Ectodermal cell (in vitro differentiated cells): ENCODE results near the gene ZMIZ1.
A peak's percentile ranks its signal among the peaks of the same experiment; 100 is the strongest.

Experiments
- H3K27ac ChIP-seq: 2 replicates; pipeline ENCODE4 v1.7.0; 2013; ENCODE audit warnings: mild to moderate bottlenecking, low read depth, low read length; ENCODE audit not compliant: insufficient read depth, poor library complexity, severe bottlenecking
- H3K27me3 ChIP-seq: 2 replicates; pipeline ENCODE4 v1.7.0; 2013; ENCODE audit warnings: mild to moderate bottlenecking, low read length; ENCODE audit not compliant: insufficient read depth, control insufficient read depth, poor library complexity, severe bottlenecking
- H3K36me3 ChIP-seq: one replicate; pipeline ENCODE4 v1.7.0; 2013; ENCODE audit warnings: low read length; ENCODE audit not compliant: control insufficient read depth, insufficient read depth
- H3K4me1 ChIP-seq: one replicate; pipeline ENCODE4 v1.7.0; 2013; ENCODE audit warnings: low read length; ENCODE audit not compliant: control insufficient read depth, insufficient read depth
- H3K4me3 ChIP-seq: 2 replicates; pipeline ENCODE4 v1.7.0; 2013; ENCODE audit warnings: low read depth, low read length, control low read depth; ENCODE audit not compliant: insufficient read depth
- H3K9me3 ChIP-seq: 2 replicates; pipeline ENCODE4 v1.7.0; 2013; ENCODE audit warnings: mild to moderate bottlenecking, low read length, moderate library complexity; ENCODE audit not compliant: control insufficient read depth
- WGBS, 2 experiments: methylation state at CpG; one replicate each; pipeline ENCODE4 v1.1.7; 2013; ENCODE audit warnings: missing lambda C conversion rate in 2 of 2; 5-methylcytosine and 5-hydroxymethylcytosine counted together

Gene ZMIZ1

DNA sequence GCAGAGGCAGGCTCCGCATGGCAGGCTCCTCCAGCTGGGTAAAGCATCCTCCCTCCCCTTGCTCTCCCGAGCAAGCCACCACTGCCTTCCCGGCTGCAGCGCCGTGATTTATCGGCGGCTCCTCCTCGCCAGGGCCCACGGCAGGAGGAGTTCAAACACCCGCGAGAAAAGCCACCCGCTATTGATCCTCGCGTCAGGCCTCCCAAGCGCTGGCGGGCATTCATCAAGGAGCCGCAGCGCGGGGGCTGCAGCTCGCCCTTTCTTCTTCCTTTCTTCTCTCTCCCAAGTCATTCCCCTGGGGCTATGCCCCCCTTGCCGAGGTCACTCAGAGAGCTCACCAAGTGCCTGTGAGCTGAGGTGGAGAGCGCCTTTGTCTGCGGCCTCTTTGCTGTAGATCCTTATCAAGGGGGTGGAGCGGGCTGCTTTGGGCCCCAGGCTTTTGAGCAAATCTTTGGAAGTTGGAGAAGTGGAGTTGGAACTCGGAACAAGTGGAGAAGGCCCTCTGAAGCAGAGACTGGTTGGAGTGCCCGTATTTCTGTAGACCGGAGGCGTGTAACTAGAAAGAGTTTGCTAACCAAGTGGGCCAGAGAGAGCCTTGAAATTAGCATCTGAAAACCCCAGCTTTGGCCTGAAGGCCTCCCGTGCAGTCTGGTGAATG lies 171.3 kb downstream of the ZMIZ1 start:
- Histone ChIP-seq H3K27me3 (peaks cover 6% of the 10 kb centered on the region), H3K4me3 (no peak overlapping the region), H3K4me1 (peaks cover 59% of the 10 kb centered on the region), H3K27ac (peak overlapping the region; percentile 90), H3K36me3 (no peaks in the 10 kb centered on the region), H3K9me3 (no peaks in the 10 kb centered on the region)
- 0 to 1% methylated on average over 29 of the region's 29 CpGs for WGBS, 2 experiments

DNA sequence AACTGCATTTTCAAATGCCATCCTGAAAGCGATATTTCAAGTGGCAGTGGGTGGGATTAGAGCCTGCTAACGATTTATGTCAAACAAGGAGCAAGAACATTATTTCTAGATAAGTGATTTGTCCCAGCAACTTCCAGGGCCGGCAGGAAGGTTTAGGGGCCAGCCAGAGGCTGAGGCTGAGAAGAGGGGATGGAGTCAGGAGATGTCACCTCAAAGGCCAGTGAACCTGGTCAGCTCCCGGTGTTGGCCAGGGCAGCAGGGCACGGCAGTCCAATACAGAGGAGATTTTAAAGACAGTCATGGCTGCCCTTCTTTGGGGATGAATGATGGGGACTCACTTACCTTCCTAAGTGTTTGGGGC lies 172.8 kb downstream of the ZMIZ1 start:
- H3K27ac ChIP-seq, result no peak overlapping the region
- WGBS, 2 experiments, result 33 to 36% methylated on average over 5 of the region's 5 CpGs
- H3K36me3 ChIP-seq, result no peaks in the 10 kb centered on the region
- no peaks in the 10 kb centered on the region for H3K9me3 ChIP-seq
- peaks cover 52% of the 10 kb centered on the region for H3K4me1 ChIP-seq
- H3K4me3 ChIP-seq, result peak overlapping the region; percentile 61
- H3K27me3 ChIP-seq, result peaks cover 6% of the 10 kb centered on the region

DNA sequence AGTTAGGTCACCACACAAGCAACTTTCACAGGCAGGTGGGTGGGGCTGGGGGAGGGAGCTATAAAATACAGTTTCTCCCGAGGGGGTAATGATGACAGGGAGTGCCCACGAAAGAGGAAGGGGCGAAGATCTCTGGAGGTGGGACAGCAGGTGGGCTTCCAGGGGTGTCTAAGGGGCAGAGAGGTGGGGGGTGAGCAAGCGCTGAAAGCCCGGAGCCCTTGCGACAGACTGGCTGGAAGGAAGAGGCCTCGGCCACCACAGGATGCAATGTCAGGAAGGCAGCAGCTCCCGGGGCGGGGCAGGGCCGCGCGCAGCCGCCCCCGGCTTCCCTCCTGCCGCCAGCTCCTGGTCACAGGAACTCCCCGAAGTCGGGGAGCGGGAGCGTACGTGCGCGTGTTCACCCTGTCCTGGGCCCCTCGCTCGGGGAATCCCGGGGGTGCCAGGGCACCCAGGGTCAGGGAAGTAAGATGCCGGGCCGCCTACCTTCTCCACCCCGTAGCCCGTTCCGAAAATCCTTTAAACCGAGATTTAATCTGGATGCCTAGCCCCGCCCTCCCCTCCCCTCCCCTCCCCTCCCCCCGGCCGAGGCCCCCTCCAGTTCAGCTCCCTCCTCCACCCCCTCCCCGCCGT lies 173.3 kb downstream of the ZMIZ1 start:
- Histone ChIP-seq H3K36me3 (no peaks in the 10 kb centered on the region), H3K9me3 (no peaks in the 10 kb centered on the region), H3K27me3 (peaks cover 6% of the 10 kb centered on the region), H3K27ac (no peak overlapping the region), H3K4me3 (peak overlapping the region; percentile 61), H3K4me1 (peaks cover 52% of the 10 kb centered on the region)
- 1% methylated on average over 29 to 32 of the region's 36 CpGs for WGBS, 2 experiments

DNA sequence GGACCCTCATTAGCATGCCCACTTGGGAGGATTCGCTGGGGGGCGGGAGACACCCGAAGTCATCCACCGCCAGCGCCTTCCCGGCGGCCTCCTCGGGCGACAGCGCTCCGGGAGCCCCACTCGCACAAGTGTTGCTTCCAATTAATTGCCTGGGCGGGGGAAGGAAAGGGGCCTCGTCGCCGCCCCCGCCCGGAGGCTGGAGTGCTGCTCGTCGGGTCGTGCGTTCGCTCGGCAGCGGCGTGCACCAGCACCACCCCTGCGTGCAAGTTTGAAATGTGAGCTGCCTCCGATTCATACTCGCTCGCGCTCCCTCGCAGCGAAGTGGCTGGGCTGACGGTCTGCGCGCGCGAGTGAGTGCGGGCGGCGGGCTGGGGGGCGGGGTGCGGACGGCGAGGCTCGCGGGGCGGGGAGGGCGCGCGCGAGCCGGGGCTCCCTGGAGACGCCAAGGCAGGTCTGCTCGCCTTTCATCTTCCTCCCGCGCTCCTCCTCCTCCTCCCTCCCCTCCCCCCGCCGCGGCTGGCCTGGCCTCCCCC lies 173.9 kb downstream of the ZMIZ1 start:
- H3K36me3 ChIP-seq, result no peaks in the 10 kb centered on the region
- no peaks in the 10 kb centered on the region for H3K9me3 ChIP-seq
- H3K27me3 ChIP-seq, result peaks cover 6% of the 10 kb centered on the region
- peak overlapping the region; percentile 44 for H3K27ac ChIP-seq
- peaks cover 51% of the 10 kb centered on the region for H3K4me1 ChIP-seq
- H3K4me3 ChIP-seq, result peak overlapping the region; percentile 61
- WGBS, 2 experiments, result 0% methylated on average over 57 to 58 of the region's 60 CpGs

DNA sequence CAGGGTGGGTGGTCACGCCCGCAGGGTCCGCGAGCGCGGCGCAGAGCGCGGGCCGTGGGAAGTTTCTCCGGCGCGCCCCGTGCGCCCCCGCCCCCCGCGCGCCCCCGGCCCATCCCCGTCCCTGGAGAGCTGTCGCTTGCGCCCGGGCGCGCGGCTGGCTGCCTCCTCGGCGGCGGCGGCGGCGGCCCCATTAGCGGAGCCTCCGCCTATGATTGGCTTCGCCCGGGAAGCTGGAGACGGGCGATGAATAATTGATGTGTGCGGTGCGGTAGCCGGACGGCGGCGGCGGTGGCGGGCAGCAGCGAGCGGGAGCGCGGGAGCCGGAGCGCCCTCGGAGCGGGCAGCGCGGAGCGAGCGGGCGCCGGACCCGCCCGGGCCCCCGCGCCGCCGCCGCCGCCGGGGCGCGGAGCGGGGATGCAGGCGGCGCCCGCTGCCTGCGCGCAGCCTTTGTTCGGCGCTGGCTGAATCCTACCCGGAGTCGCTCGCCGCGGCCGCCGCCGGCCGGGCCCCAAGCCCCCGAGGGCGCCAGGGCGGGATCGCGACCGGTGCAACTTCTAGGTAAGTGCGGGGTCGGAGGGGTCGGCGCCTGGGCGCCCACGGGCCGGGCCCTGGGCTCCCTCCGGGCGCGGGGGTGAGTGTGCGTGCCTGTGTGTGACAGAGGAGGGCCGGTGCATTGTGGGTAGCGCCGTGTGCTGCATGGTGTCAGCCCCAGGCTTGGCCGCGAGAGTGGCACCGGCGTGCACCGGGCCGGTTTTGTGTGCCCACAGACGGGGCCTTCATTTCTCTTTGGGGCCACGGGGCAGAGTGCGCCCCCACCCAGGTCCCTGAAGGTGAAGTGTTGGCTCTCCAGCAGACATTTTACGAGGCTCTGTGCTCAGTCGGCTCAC lies 174.7 kb downstream of the ZMIZ1 start:
- 2 to 3% methylated on average over 120 of the region's 120 CpGs for WGBS, 2 experiments
- Histone ChIP-seq H3K27ac (peak overlapping the region; percentile 44), H3K9me3 (no peaks in the 10 kb centered on the region), H3K4me3 (peak overlapping the region; percentile 61), H3K27me3 (peaks cover 6% of the 10 kb centered on the region), H3K4me1 (peaks cover 46% of the 10 kb centered on the region), H3K36me3 (no peaks in the 10 kb centered on the region)

DNA sequence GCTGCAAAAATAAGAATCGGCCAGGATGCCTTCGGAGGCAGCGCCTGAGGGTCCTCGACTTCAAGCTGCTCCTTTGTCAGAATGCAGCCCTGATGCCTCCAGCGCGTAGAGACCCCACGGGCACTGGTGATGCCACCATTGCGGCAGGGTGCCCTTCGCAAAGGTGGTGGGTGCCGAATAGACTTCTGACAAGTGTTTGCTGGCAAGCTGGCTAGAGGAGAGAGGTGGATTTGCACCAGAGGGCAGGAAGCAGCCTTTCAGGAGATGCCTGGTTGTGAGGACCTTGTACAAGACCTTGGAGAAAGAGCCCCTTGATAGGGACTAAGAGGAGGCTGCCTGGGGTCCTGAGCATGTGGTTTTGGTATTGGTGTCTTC lies 175.3 kb downstream of the ZMIZ1 start:
- WGBS, 2 experiments, result 73 to 75% methylated on average over 10 of the region's 10 CpGs
- Histone ChIP-seq H3K4me1 (peaks cover 40% of the 10 kb centered on the region), H3K36me3 (no peaks in the 10 kb centered on the region), H3K27me3 (peaks cover 6% of the 10 kb centered on the region), H3K9me3 (no peaks in the 10 kb centered on the region), H3K4me3 (peak overlapping the region; percentile 61), H3K27ac (no peak overlapping the region)

DNA sequence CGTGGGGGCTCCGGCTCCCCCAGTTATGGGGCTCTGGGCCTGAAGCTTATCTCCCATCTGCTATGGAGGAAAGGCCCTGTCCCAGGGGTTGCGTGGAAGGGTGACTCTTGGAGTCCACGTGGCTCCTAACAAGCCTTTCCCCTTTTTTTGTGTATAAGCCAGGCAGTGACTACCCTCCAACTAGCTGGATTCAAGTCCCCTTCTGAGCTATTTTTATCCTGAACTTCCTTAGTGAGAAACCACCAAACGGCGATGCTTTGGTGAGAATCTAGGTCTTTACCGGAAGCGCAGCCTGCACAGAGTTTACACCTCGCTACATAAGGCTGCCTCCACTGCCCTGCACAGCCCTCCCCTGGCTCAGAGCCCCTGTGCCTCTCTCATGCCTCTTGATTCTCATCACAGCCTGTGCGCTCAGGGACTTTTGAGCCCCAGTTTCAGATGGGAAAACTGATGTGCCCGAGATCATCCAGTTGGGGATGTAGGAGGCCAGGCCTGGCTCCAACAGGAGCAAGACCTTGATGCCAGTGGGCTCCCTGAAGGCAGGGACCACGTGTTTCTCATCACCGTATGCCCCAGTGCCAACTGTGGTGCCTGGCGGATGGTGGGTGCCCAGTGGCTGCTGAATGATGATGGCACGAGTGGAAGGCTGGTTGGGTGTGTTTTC lies 176.2 kb downstream of the ZMIZ1 start:
- no peaks in the 10 kb centered on the region for H3K9me3 ChIP-seq
- H3K4me1 ChIP-seq, result peaks cover 35% of the 10 kb centered on the region
- no peak overlapping the region for H3K27ac ChIP-seq
- no peak overlapping the region for H3K4me3 ChIP-seq
- no peaks in the 10 kb centered on the region for H3K36me3 ChIP-seq
- peaks cover 6% of the 10 kb centered on the region for H3K27me3 ChIP-seq
- 95 to 96% methylated on average over 15 of the region's 15 CpGs for WGBS, 2 experiments

DNA sequence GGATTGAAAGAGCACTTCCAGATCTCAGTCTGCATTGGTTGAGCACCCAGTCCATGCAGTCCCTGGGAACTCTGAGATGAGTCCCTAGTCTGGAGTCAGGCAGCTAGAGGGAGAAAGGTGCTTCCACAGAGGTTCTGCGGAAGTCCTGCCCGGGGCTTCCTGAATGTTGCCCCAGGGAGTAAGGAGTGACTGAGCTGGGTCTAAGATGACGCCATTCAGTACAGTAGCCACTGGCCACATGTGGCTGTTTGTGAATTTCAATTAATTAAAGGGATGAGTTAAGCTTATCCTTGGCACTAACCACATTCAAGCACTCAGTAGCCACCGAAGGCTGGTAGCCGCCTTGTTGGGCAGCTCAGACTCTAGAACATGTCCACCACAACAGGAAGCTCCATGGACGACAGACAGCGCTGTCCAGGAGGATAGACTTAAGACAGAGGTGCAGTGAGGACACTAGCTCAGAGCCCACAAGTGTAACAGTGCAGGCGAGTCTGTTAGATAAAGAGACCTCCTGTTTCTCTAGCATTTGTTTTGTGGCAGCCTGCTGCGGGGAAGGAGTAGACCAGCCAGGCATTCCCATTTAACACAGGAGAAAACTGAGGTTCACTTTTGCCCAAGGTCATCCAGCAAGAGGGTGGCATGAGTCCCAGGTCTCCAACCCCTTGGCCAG lies 176.9 kb downstream of the ZMIZ1 start:
- Histone ChIP-seq H3K27ac (no peak overlapping the region), H3K4me1 (peaks cover 29% of the 10 kb centered on the region), H3K4me3 (no peak overlapping the region), H3K36me3 (no peaks in the 10 kb centered on the region), H3K9me3 (no peaks in the 10 kb centered on the region), H3K27me3 (peaks cover 6% of the 10 kb centered on the region)
- 94 to 95% methylated on average over 9 of the region's 9 CpGs for WGBS, 2 experiments

DNA sequence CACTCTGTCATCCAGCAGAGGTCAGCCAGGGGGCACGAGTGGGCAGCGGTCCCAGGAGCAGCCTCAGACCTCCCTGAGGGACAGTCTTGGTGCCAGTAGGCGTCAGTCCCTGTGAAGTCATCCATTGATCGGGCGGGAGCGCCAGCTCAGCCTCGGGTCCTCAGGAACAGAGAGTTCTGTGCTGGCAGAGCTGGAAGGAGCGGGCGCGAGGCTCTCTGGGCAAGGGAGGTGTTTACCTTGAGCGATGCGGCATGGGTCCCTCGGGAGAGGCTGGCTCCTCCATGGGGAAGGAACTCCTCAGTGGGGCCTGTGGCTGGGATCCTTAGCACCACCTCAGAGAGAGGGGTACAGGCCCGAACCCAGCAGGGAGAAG lies 177.4 kb downstream of the ZMIZ1 start:
- Histone ChIP-seq H3K4me1 (peaks cover 24% of the 10 kb centered on the region), H3K36me3 (no peaks in the 10 kb centered on the region), H3K27me3 (peaks cover 3% of the 10 kb centered on the region), H3K9me3 (no peaks in the 10 kb centered on the region), H3K27ac (no peak overlapping the region), H3K4me3 (no peak overlapping the region)
- 95% methylated on average over 14 of the region's 14 CpGs for WGBS, 2 experiments
